ENCODE results near the gene PRKAG2.

DNA sequence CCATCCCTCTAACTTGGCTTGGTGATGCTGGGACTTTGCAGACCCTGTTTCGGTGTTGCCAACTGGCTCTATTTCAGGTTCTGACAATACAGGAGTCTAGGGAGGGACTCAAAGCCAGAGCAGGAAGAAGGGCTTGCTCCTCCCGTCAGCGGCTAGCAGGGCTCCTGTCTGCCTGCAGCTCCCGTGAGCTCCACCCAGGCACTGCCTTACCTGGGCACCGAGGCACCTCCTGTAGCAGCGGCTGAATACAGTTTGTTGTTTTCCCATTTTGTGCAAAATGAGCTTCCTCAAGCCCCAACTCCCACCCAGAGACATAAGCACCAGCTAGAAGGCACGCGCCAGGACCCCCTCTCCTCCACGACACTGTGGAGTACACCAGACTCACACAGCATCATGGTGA, 287.9 kb downstream of the PRKAG2 start:
- TF ChIP-seq ZZZ3 (CRISPR knock-in tag; IDR thresholded peaks at IDR 0.05; ENCODE audit: borderline replicate concordance) (no peak), EEA1 (CRISPR knock-in tag; IDR thresholded peaks at IDR 0.05; ENCODE audit: borderline replicate concordance) (no peak)
